Stomach (tissue), 4 donors: Measurements from ENCODE around the gene TAOK1.

ENCODE experiments used
- POLR2A ChIP-seq, 4 donors: fragments of 450-650 bp; IDR thresholded peaks; one replicate each; pipeline ENCODE4 v1.6.1; 2016; ENCODE audit warnings: antibody characterized with exemption in 4 of 4, control low read depth in 2 of 4, mild to moderate bottlenecking in 1 of 4, moderate library complexity in 1 of 4
- POLR2AphosphoS5 ChIP-seq, 3 donors: sonication (generic); formaldehyde crosslinking; IDR thresholded peaks; one replicate each; pipeline ENCODE4 v1.6.1; 2016; ENCODE audit warnings: antibody characterized with exemption in 3 of 3
- TF ChIP-seq, protein P1 (sequence below), 7 experiments: fragments of 450-650 bp in 4 of 7; fragments of 200-600 bp in 3 of 7; sonication (generic) in 3 of 7; IDR thresholded peaks; one replicate each; pipeline ENCODE4 v1.5.1; 2016 to 2019; ENCODE audit warnings: antibody characterized with exemption in 7 of 7, control low read depth in 2 of 7, mild to moderate bottlenecking in 1 of 7

DNA sequence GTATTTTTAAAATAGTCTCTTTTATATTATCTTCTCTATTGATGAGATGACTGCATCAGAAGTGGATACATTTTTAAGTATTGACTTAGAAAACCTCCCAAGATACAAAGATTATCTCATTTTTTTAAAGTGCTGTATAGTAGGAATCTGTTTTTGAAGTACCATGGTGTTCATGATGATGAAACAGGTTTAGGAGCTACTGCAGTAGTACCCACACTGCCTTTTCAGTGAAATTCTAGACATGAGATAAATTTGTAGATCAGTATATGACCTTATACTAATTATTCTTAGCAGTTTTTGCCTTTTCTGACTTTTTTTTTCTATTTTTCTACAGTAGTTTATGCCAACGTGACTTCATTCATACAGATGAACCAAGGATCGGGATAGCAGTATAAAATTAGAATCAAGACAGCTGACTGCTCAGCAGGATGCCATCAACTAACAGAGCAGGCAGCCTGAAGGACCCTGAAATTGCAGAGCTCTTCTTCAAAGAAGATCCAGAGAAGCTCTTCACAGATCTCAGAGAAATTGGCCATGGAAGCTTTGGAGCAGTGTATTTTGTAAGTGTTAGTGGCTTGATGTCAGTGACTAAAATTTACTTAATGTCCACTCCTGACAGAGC lies 61.1 kb downstream of the TAOK1 start:
- TF ChIP-seq, protein P1, sequence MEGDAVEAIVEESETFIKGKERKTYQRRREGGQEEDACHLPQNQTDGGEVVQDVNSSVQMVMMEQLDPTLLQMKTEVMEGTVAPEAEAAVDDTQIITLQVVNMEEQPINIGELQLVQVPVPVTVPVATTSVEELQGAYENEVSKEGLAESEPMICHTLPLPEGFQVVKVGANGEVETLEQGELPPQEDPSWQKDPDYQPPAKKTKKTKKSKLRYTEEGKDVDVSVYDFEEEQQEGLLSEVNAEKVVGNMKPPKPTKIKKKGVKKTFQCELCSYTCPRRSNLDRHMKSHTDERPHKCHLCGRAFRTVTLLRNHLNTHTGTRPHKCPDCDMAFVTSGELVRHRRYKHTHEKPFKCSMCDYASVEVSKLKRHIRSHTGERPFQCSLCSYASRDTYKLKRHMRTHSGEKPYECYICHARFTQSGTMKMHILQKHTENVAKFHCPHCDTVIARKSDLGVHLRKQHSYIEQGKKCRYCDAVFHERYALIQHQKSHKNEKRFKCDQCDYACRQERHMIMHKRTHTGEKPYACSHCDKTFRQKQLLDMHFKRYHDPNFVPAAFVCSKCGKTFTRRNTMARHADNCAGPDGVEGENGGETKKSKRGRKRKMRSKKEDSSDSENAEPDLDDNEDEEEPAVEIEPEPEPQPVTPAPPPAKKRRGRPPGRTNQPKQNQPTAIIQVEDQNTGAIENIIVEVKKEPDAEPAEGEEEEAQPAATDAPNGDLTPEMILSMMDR (IDR thresholded peaks at IDR 0.05) = no peak
- TF ChIP-seq POLR2A (IDR thresholded peaks at IDR 0.05) (no peak), POLR2AphosphoS5 (IDR thresholded peaks at IDR 0.05) (no peak)
